HCT116 (cell line): ENCODE data around the gene KRTAP6-1. TPM values are rescaled to one million over a fixed set of nuclear protein-coding genes. Genes with fewer than 3 reads are reported as not detected.

Experiments used
- ATAC-seq: fragments of 200-7000 bp; cut with Tn5 transposase; 2 replicates; pipeline ENCODE4 v1.9.1; 2020; ENCODE audit warnings: mild to moderate bottlenecking, moderate library complexity
- BruUV-seq: library from RNA; stranded (reverse); fragments of 400-500 nt; replicated peaks from 2 replicates; lab custom pipeline; 2021; lab: Mats Ljungman, UMichigan
- CTCF ChIA-PET: fragments of 300-600 bp; sonication (Branson Sonifier 250); formaldehyde crosslinking; loops from one replicate; lab custom pipeline; 2021; ENCODE audit warnings: antibody characterized with exemption; lab: Charles Lee
- POLR2A ChIA-PET: fragments of 300-600, 350-600 bp; sonication (Branson Sonifier 250); formaldehyde crosslinking; loops from one replicate; lab custom pipeline; 2021; ENCODE audit warnings: antibody characterized with exemption; lab: Charles Lee
- RAD21 ChIA-PET, 2 experiments: fragments of 300-600 bp; sonication (Branson Sonifier 250); formaldehyde crosslinking; loops; one replicate each; lab custom pipeline; 2023; ENCODE audit warnings: low total read pairs in 2 of 2; ENCODE audit not compliant: uncharacterized antibody in 2 of 2, unreplicated experiment in 2 of 2, low non-redundant PET in 1 of 2; lab: Charles Lee
- DNase-seq: peaks from one replicate; pipeline ENCODE4 v3.0.0-alpha.2; 2010; ENCODE audit warnings: low read depth, low spot score
- H2AFZ ChIP-seq: fragments of 200-600 bp; shearing (Covaris generic), sonication (generic); 2 replicates; pipeline ENCODE4 v1.6.1; 2017; ENCODE audit warnings: low read depth, mixed run types, mixed read lengths, antibody characterized with exemption, low read length; ENCODE audit not compliant: poor library complexity, severe bottlenecking
- H3K27ac ChIP-seq: 2 replicates; pipeline ENCODE4 v1.5.1; 2012; ENCODE audit warnings: low read depth, low read length
- H3K27me3 ChIP-seq: fragments of 200-600 bp; sonication (generic); 2 replicates; pipeline ENCODE4 v1.6.1; 2016; ENCODE audit warnings: mixed run types, low read length, mixed read lengths; ENCODE audit not compliant: insufficient read depth
- H3K36me3 ChIP-seq, 2 experiments: fragments of 200-500 bp in 1 of 2; fragments of 200-600 bp in 1 of 2; sonication (Bioruptor generic) in 1 of 2; sonication (generic) in 1 of 2; 2 replicates each; pipeline versions ENCODE4 v1.5.1 to v1.6.1; 2014 to 2016; ENCODE audit warnings: low read length in 2 of 2, inconsistent platforms in 1 of 2, mixed read lengths in 1 of 2, mixed run types in 1 of 2; ENCODE audit not compliant: insufficient read depth in 2 of 2, control insufficient read depth in 1 of 2
- H3K4me1 ChIP-seq, 2 experiments: fragments of 200-600 bp in 1 of 2; sonication (generic) in 1 of 2; 2 replicates each; pipeline versions ENCODE4 v1.5.1 to v1.6.1; 2012 to 2017; ENCODE audit warnings: low read length in 2 of 2, inconsistent platforms in 1 of 2, mild to moderate bottlenecking in 1 of 2, mixed read lengths in 1 of 2, mixed run types in 1 of 2, moderate library complexity in 1 of 2; ENCODE audit not compliant: insufficient read depth in 2 of 2, control insufficient read depth in 1 of 2
- H3K4me2 ChIP-seq: fragments of 200-600 bp; sonication (generic); 2 replicates; pipeline ENCODE4 v1.6.1; 2017; ENCODE audit warnings: mixed run types, low read length, mixed read lengths
- H3K4me3 ChIP-seq, 2 experiments: fragments of 200-600 bp in 1 of 2; sonication (generic) in 1 of 2; replicated peaks in 1 of 2; 2 replicates each; pipeline ENCODE4 v1.5.1; 2011 to 2016; ENCODE audit warnings: low read length in 2 of 2, control low read depth in 1 of 2, low read depth in 1 of 2, mild to moderate bottlenecking in 1 of 2, mixed read lengths in 1 of 2, mixed run types in 1 of 2
- H3K79me2 ChIP-seq: fragments of 200-600 bp; sonication (generic); 2 replicates; pipeline ENCODE4 v1.6.1; 2017; ENCODE audit warnings: mild to moderate bottlenecking, mixed run types, low read length, moderate library complexity, mixed read lengths; ENCODE audit not compliant: insufficient read depth
- H3K9ac ChIP-seq: fragments of 200-600 bp; sonication (generic); 2 replicates; pipeline ENCODE4 v1.6.1; 2016; ENCODE audit warnings: low read length, mixed read lengths
- H3K9me2 ChIP-seq: fragments of 200-600 bp; sonication (generic), shearing (Covaris generic); 2 replicates; pipeline ENCODE4 v1.6.1; 2017; ENCODE audit warnings: mixed run types, mild to moderate bottlenecking, moderate library complexity; ENCODE audit not compliant: insufficient read depth
- H3K9me3 ChIP-seq, 2 experiments: fragments of 200-500 bp in 1 of 2; fragments of 200-600 bp in 1 of 2; sonication (Bioruptor generic) in 1 of 2; sonication (generic) in 1 of 2; 2 replicates each; pipeline ENCODE4 v1.6.1; 2014 to 2017; ENCODE audit warnings: low read length in 2 of 2, mixed read lengths in 2 of 2, inconsistent platforms in 1 of 2, low read depth in 1 of 2, mild to moderate bottlenecking in 1 of 2, mixed run types in 1 of 2, moderate library complexity in 1 of 2; ENCODE audit not compliant: control insufficient read depth in 1 of 2, insufficient read depth in 1 of 2
- H4K20me1 ChIP-seq: fragments of 200-600 bp; sonication (generic), shearing (Covaris generic); 2 replicates; pipeline ENCODE4 v1.6.1; 2017; ENCODE audit warnings: mixed run types, mild to moderate bottlenecking, moderate library complexity; ENCODE audit not compliant: insufficient read depth
- CBX3 ChIP-seq: IDR thresholded peaks from 2 replicates; pipeline ENCODE4 v1.6.1; 2012; ENCODE audit warnings: low read depth
- CEBPB ChIP-seq: IDR thresholded peaks from 2 replicates; pipeline ENCODE4 v1.6.1; 2012; ENCODE audit warnings: low read depth
- CTCF ChIP-seq, 3 experiments: fragments of 200-600 bp in 1 of 3; sonication (generic) in 1 of 3; IDR thresholded peaks in 2 of 3; conservative IDR thresholded peaks in 1 of 3; 2 replicates each; pipeline ENCODE4 v1.5.1; 2012 to 2017; ENCODE audit warnings: low read depth in 2 of 3, low read length in 2 of 3, antibody characterized with exemption in 1 of 3, borderline replicate concordance in 1 of 3, control low read depth in 1 of 3, mild to moderate bottlenecking in 1 of 3, mixed read lengths in 1 of 3, mixed run types in 1 of 3, moderate library complexity in 1 of 3; ENCODE audit not compliant: insufficient read depth in 1 of 3
- EGR1 ChIP-seq: IDR thresholded peaks from 2 replicates; pipeline ENCODE4 v1.6.1; 2012; ENCODE audit warnings: low read depth
- EZH2 ChIP-seq: fragments of 200-600 bp; sonication (generic); IDR thresholded peaks from 2 replicates; pipeline ENCODE4 v1.6.1; 2017; ENCODE audit warnings: antibody characterized with exemption, mixed run types
- EZH2phosphoT487 ChIP-seq: fragments of 200-600 bp; IDR thresholded peaks from 2 replicates; pipeline ENCODE4 v1.6.1; 2018; ENCODE audit warnings: antibody characterized with exemption, borderline replicate concordance
- FOSL1 ChIP-seq: IDR thresholded peaks from 2 replicates; pipeline ENCODE4 v1.6.1; 2012; ENCODE audit warnings: low read depth
- JUND ChIP-seq: IDR thresholded peaks from 2 replicates; pipeline ENCODE4 v1.6.1; 2012
- POLR2A ChIP-seq: IDR thresholded peaks from 2 replicates; pipeline ENCODE4 v1.7.0; 2011; ENCODE audit warnings: borderline replicate concordance; ENCODE audit not compliant: insufficient read depth, insufficient read length; ENCODE audit errors: extremely low read depth
- POLR2AphosphoS5 ChIP-seq: IDR thresholded peaks from 2 replicates; pipeline ENCODE4 v1.6.1; 2011; ENCODE audit warnings: mild to moderate bottlenecking, low read depth, low read length, moderate library complexity
- RAD21 ChIP-seq: IDR thresholded peaks from 2 replicates; pipeline ENCODE4 v1.6.1; 2012; ENCODE audit warnings: low read depth, mild to moderate bottlenecking
- REST ChIP-seq: IDR thresholded peaks from 2 replicates; pipeline ENCODE4 v1.6.1; 2012; ENCODE audit warnings: low read depth
- SIN3A ChIP-seq: IDR thresholded peaks from 2 replicates; pipeline ENCODE4 v1.6.1; 2012; ENCODE audit warnings: low read depth
- SP1 ChIP-seq: IDR thresholded peaks from 2 replicates; pipeline ENCODE4 v1.6.1; 2012; ENCODE audit warnings: low read depth
- SRF ChIP-seq: IDR thresholded peaks from 2 replicates; pipeline ENCODE4 v1.6.1; 2012; ENCODE audit warnings: low read depth
- ZFX ChIP-seq: fragments of 450-650 bp; IDR thresholded peaks from 2 replicates; pipeline ENCODE4 v1.6.1; 2017
- ZNF274 ChIP-seq: fragments of 200-500 bp; sonication (Bioruptor generic); IDR thresholded peaks from 2 replicates; pipeline ENCODE4 v1.6.1; 2014; ENCODE audit warnings: mild to moderate bottlenecking, low read depth, low read length, inconsistent platforms
- intact Hi-C: fragments of 100-400 bp; cut with micrococcal nuclease; formaldehyde crosslinking; loops from 2 replicates; pipeline ENCODE4 v1.10.0; 2022
- total RNA-seq: library from RNA; stranded (reverse); gene quantifications from one replicate; pipeline ENCODE4 v1.2.1, GENCODE V29; 2021; ENCODE audit not compliant: unreplicated experiment
- TF ChIP-seq, protein P1 (sequence below): IDR thresholded peaks from 2 replicates; pipeline ENCODE4 v1.6.1; 2012

Gene KRTAP6-1
- total RNA-seq, 1 experiment from 2014 or later, result not detected

DNA sequence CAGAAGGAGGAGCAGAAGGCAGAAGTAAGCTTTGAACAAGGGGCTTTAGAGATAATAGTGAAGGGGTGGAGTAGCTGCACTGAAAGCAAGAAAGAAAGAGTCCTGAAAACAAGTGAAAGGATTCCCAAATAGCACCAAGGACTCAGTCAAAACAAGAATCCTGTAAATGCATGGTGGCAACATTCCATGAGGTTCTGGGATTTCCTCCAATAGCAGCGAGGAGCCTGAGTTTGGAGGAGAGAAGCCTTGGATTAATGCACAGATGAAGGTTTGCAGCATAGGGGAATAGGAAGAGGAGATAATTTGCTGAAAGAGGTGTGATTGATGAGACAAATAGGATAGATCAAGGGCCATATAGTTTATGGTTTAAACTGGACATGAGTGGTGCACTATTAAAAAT is 34.4 kb downstream of the KRTAP6-1 start:
- no peak for ATAC-seq
- no peak for DNase-seq
- no peak overlapping the region for H3K27ac ChIP-seq
- H3K4me1 ChIP-seq, result no peaks in the 10 kb centered on the region
- intact Hi-C loops, result no loop called here
- H3K36me3 ChIP-seq, result no peaks in the 10 kb centered on the region
- no peak overlapping the region for H3K4me2 ChIP-seq
- no peaks in the 10 kb centered on the region for H4K20me1 ChIP-seq
- H3K9ac ChIP-seq, result no peak overlapping the region
- no peaks in the 10 kb centered on the region for H3K27me3 ChIP-seq
- H3K79me2 ChIP-seq, result no peaks in the 10 kb centered on the region
- H2AFZ ChIP-seq, result no peak overlapping the region
- ChIA-PET CTCF (no interaction called here), RAD21 (no interaction called here), POLR2A (no interaction called here)
- peaks cover 25% of the 10 kb centered on the region in 2 experiments; a peak in 3 of 4 replicates for H3K9me3 ChIP-seq
- no peak for TF ChIP-seq FOSL1
- no peak for TF ChIP-seq JUND
- no peak for TF ChIP-seq SP1
- no peak for TF ChIP-seq ZNF274
- TF ChIP-seq SRF, result no peak
- no peak for TF ChIP-seq EZH2
- no peak for TF ChIP-seq ZFX
- TF ChIP-seq, protein P1, sequence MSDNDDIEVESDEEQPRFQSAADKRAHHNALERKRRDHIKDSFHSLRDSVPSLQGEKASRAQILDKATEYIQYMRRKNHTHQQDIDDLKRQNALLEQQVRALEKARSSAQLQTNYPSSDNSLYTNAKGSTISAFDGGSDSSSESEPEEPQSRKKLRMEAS, result no peak
- TF ChIP-seq SIN3A, result no peak
- TF ChIP-seq CTCF (IDR thresholded peaks at IDR 0.05 in 2 of 3, conservative IDR thresholded peaks at IDR 0.05 in 1 of 3; ENCODE audit: borderline replicate concordance in 1 of 3, insufficient read depth in 1 of 3, low read depth in 2 of 3, low read length in 2 of 3), result no peak
- TF ChIP-seq POLR2AphosphoS5, result no peak
- no peak for TF ChIP-seq EGR1
- TF ChIP-seq CEBPB, result no peak
- no peak for TF ChIP-seq REST
- no peak for TF ChIP-seq EZH2phosphoT487
- no peak for TF ChIP-seq CBX3
- TF ChIP-seq POLR2A, result no peak
- TF ChIP-seq RAD21, result no peak
- no peak overlapping the region for H3K4me3 ChIP-seq
- no TSS peak for BruUV-seq
- H3K9me2 ChIP-seq, result no peaks in the 10 kb centered on the region
